Measurements from ENCODE around the gene LPIN2. TPM values are rescaled to one million over a fixed set of nuclear protein-coding genes. Genes with fewer than 3 reads are reported as not detected.

The LPIN2 gene
- total RNA-seq, 2 experiments from 2014 or later: 77.5 TPM

GRCh38 chr18:2979871-2980790, 32.8 kb downstream of the LPIN2 start:
- H3K4me3 Mint-ChIP-seq: peak overlapping the region; percentile 81
- no peaks in the 10 kb centered on the region for H3K27me3 Mint-ChIP-seq (ENCODE audit: low read depth)
- no peaks in the 10 kb centered on the region for H3K9me3 Mint-ChIP-seq (ENCODE audit: insufficient read depth)
- DNase-seq (peak; percentile 55), ATAC-seq (peak; percentile 40)
- peaks cover 44% of the 10 kb centered on the region for H3K36me3 Mint-ChIP-seq (ENCODE audit: low read depth)
- POLR2A ChIA-PET: interaction anchor here (0.7 to 2.5 kb wide), 10 partner anchors 10 to 268 kb away, joined by 3 to 33 read pairs (median 6); partner anchors contain the start of gene MYL12A
- H3K27ac Mint-ChIP-seq: peak overlapping the region; percentile 80
- peaks cover 76% of the 10 kb centered on the region for H3K4me1 Mint-ChIP-seq (ENCODE audit: low read depth)
- CTCF ChIA-PET: interaction anchor here (0.7 to 7.4 kb wide), 13 partner anchors 9 to 268 kb away, joined by 3 to 92 read pairs (median 6); partner anchors contain the start of gene MYL12A

- DNase-seq: no peak
- Mint-ChIP-seq H3K27me3 (ENCODE audit: low read depth) (no peaks in the 10 kb centered on the region), H3K9me3 (ENCODE audit: insufficient read depth) (no peaks in the 10 kb centered on the region), H3K36me3 (ENCODE audit: low read depth) (peaks cover 51% of the 10 kb centered on the region), H3K4me3 (peak overlapping the region; percentile 81), H3K27ac (peak overlapping the region; percentile 80), H3K4me1 (ENCODE audit: low read depth) (peaks cover 75% of the 10 kb centered on the region)
- POLR2A ChIA-PET: interaction anchor here (1.1 to 2.5 kb wide), 5 partner anchors 10 to 269 kb away, joined by 3 to 33 read pairs (median 10); partner anchors contain the start of gene MYL12A
- CTCF ChIA-PET: interaction anchor here (0.8 to 7.4 kb wide), 10 partner anchors 10 to 269 kb away, joined by 3 to 92 read pairs (median 8); partner anchors contain the start of gene MYL12A
- ATAC-seq: no peak
These were observed 33.8 kb downstream of the LPIN2 start for GRCh38 chr18:2979129-2979528.

- Mint-ChIP-seq H3K4me3 (peak overlapping the region; percentile 81), H3K27me3 (ENCODE audit: low read depth) (no peaks in the 10 kb centered on the region), H3K9me3 (ENCODE audit: insufficient read depth) (no peaks in the 10 kb centered on the region), H3K4me1 (ENCODE audit: low read depth) (peaks cover 73% of the 10 kb centered on the region), H3K36me3 (ENCODE audit: low read depth) (peaks cover 52% of the 10 kb centered on the region), H3K27ac (peak overlapping the region; percentile 80)
- POLR2A ChIA-PET: interaction anchor here (1.1 to 2.5 kb wide), 4 partner anchors 10 to 269 kb away, joined by 3 to 33 read pairs (median 7); partner anchors contain the start of gene MYL12A
- CTCF ChIA-PET: interaction anchor here (0.8 to 7.4 kb wide), 8 partner anchors 9 to 173 kb away, joined by 3 to 92 read pairs (median 16); no protein-coding TSS in a partner anchor
- DNase-seq: no peak
- ATAC-seq: no peak
These were observed 34.3 kb downstream of the LPIN2 start for GRCh38 chr18:2978661-2979106.

- H3K4me1 Mint-ChIP-seq (ENCODE audit: low read depth): peaks cover 74% of the 10 kb centered on the region
- no peak for ATAC-seq
- POLR2A ChIA-PET: interaction anchor here (1.1 kb wide), 1 partner anchor 16 kb away, joined by 3 read pairs; no protein-coding TSS in a partner anchor
- CTCF ChIA-PET: interaction anchor here (1.5 to 7.4 kb wide), 6 partner anchors 9 to 45 kb away, joined by 6 to 92 read pairs (median 20); no protein-coding TSS in a partner anchor
- no peak for DNase-seq
- peak overlapping the region; percentile 80 for H3K27ac Mint-ChIP-seq
- no peaks in the 10 kb centered on the region for H3K27me3 Mint-ChIP-seq (ENCODE audit: low read depth)
- H3K36me3 Mint-ChIP-seq (ENCODE audit: low read depth): peaks cover 57% of the 10 kb centered on the region
- H3K9me3 Mint-ChIP-seq (ENCODE audit: insufficient read depth): no peaks in the 10 kb centered on the region
- peak overlapping the region; percentile 81 for H3K4me3 Mint-ChIP-seq
These were observed 34.7 kb downstream of the LPIN2 start for GRCh38 chr18:2978208-2978607.

GRCh38 chr18:2976218-2977132, 36.5 kb downstream of the LPIN2 start:
- CTCF ChIA-PET: interaction anchor here (1.1 to 8.2 kb wide), 5 partner anchors 10 to 269 kb away, joined by 4 to 92 read pairs (median 12); no protein-coding TSS in a partner anchor
- DNase-seq (no peak), ATAC-seq (no peak)
- H3K4me1 Mint-ChIP-seq (ENCODE audit: low read depth): peaks cover 84% of the 10 kb centered on the region
- no peak overlapping the region for H3K4me3 Mint-ChIP-seq
- no peaks in the 10 kb centered on the region for H3K9me3 Mint-ChIP-seq (ENCODE audit: insufficient read depth)
- POLR2A ChIA-PET: interaction anchor here (1.4 to 2.3 kb wide), 4 partner anchors 10 to 272 kb away, joined by 4 to 9 read pairs (median 5); partner anchors contain the start of gene MYL12A
- no peaks in the 10 kb centered on the region for H3K27me3 Mint-ChIP-seq (ENCODE audit: low read depth)
- peak overlapping the region; percentile 30 for H3K27ac Mint-ChIP-seq
- peaks cover 64% of the 10 kb centered on the region for H3K36me3 Mint-ChIP-seq (ENCODE audit: low read depth)

GRCh38 chr18:2974731-2975130, 38.2 kb downstream of the LPIN2 start:
- no peak overlapping the region for H3K4me3 Mint-ChIP-seq
- DNase-seq: no peak
- ATAC-seq: no peak
- peaks cover 91% of the 10 kb centered on the region for H3K4me1 Mint-ChIP-seq (ENCODE audit: low read depth)
- H3K36me3 Mint-ChIP-seq (ENCODE audit: low read depth): peaks cover 71% of the 10 kb centered on the region
- peak overlapping the region; percentile 31 for H3K27ac Mint-ChIP-seq
- no peaks in the 10 kb centered on the region for H3K27me3 Mint-ChIP-seq (ENCODE audit: low read depth)
- POLR2A ChIA-PET: no interaction called here
- CTCF ChIA-PET: interaction anchor here (7.4 to 8.2 kb wide), 2 partner anchors 11 to 14 kb away, joined by 84 to 92 read pairs; no protein-coding TSS in a partner anchor
- no peaks in the 10 kb centered on the region for H3K9me3 Mint-ChIP-seq (ENCODE audit: insufficient read depth)

GRCh38 chr18:2971741-2972552, 41.0 kb downstream of the LPIN2 start:
- H3K4me3 Mint-ChIP-seq: peak overlapping the region; percentile 76
- CTCF ChIA-PET: interaction anchor here (1.0 to 8.2 kb wide), 13 partner anchors 8 to 276 kb away, joined by 3 to 84 read pairs (median 7); no protein-coding TSS in a partner anchor
- ATAC-seq (peak; percentile 75), DNase-seq (peak; percentile 86)
- peaks cover 72% of the 10 kb centered on the region for H3K36me3 Mint-ChIP-seq (ENCODE audit: low read depth)
- H3K4me1 Mint-ChIP-seq (ENCODE audit: low read depth): peaks cover 91% of the 10 kb centered on the region
- POLR2A ChIA-PET: interaction anchor here (0.7 to 7.3 kb wide), 5 partner anchors 11 to 276 kb away, joined by 3 to 98 read pairs (median 12); partner anchors contain the start of gene MYL12A
- H3K9me3 Mint-ChIP-seq (ENCODE audit: insufficient read depth): no peaks in the 10 kb centered on the region
- H3K27me3 Mint-ChIP-seq (ENCODE audit: low read depth): no peaks in the 10 kb centered on the region
- peak overlapping the region; percentile 96 for H3K27ac Mint-ChIP-seq

GRCh38 chr18:2970772-2971659, 41.9 kb downstream of the LPIN2 start:
- POLR2A ChIA-PET: interaction anchor here (0.6 to 7.3 kb wide), 8 partner anchors 9 to 313 kb away, joined by 3 to 98 read pairs (median 4); partner anchors contain the start of genes MYL12A and MYL12B
- Mint-ChIP-seq H3K4me1 (ENCODE audit: low read depth) (peaks cover 91% of the 10 kb centered on the region), H3K9me3 (ENCODE audit: insufficient read depth) (no peaks in the 10 kb centered on the region), H3K36me3 (ENCODE audit: low read depth) (peaks cover 75% of the 10 kb centered on the region), H3K27me3 (ENCODE audit: low read depth) (no peaks in the 10 kb centered on the region), H3K4me3 (peak overlapping the region; percentile 76), H3K27ac (peak overlapping the region; percentile 96)
- CTCF ChIA-PET: interaction anchor here (0.7 to 8.2 kb wide), 11 partner anchors 9 to 275 kb away, joined by 3 to 84 read pairs (median 9); no protein-coding TSS in a partner anchor
- ATAC-seq: peak; percentile 48
- DNase-seq: peak; percentile 60

GRCh38 chr18:2970344-2970743, 42.6 kb downstream of the LPIN2 start:
- ATAC-seq (no peak), DNase-seq (no peak)
- Mint-ChIP-seq H3K9me3 (ENCODE audit: insufficient read depth) (no peaks in the 10 kb centered on the region), H3K36me3 (ENCODE audit: low read depth) (peaks cover 70% of the 10 kb centered on the region), H3K4me3 (peak overlapping the region; percentile 63), H3K4me1 (ENCODE audit: low read depth) (peaks cover 91% of the 10 kb centered on the region), H3K27ac (peak overlapping the region; percentile 74), H3K27me3 (ENCODE audit: low read depth) (no peaks in the 10 kb centered on the region)
- POLR2A ChIA-PET: interaction anchor here (0.8 to 7.3 kb wide), 6 partner anchors 10 to 291 kb away, joined by 3 to 98 read pairs (median 4); partner anchors contain the start of genes MYL12A and MYL12B
- CTCF ChIA-PET: interaction anchor here (0.7 to 8.2 kb wide), 9 partner anchors 9 to 276 kb away, joined by 3 to 84 read pairs (median 12); no protein-coding TSS in a partner anchor

Data from activated CD8-positive, alpha-beta T cell treated with anti-CD3 and anti-CD28 coated beads, Interleukin-2, amount 10 ng/mL, durations not matched to agents 7 days and 5 days (primary cell).